Astrocyte (in vitro differentiated cells and primary cell): ENCODE measurements around the gene RFTN1. TPM values are rescaled to one million over a fixed set of nuclear protein-coding genes. Genes with fewer than 3 reads are reported as not detected.

Experiments used
- DNase-seq: peaks from one replicate; pipeline ENCODE4 v3.0.0-alpha.2; 2010; ENCODE audit warnings: low read depth
- FAIRE-seq: peaks from 2 replicates; lab custom pipeline; 2011; peaks lifted over from hg19 to GRCh38; lab: Jason Lieb, UNC
- H2AFZ ChIP-seq: 2 replicates; pipeline ENCODE4 v1.6.0; 2012; ENCODE audit warnings: low read depth, low read length, inconsistent platforms
- H3K27ac ChIP-seq: 2 replicates; pipeline ENCODE4 v1.5.1; 2011; ENCODE audit warnings: low read depth, low read length, inconsistent platforms
- H3K27me3 ChIP-seq: 2 replicates; pipeline ENCODE4 v1.6.0; 2011; ENCODE audit warnings: low read length, inconsistent platforms; ENCODE audit not compliant: insufficient read depth
- H3K36me3 ChIP-seq: 2 replicates; pipeline ENCODE4 v1.5.1; 2011; ENCODE audit warnings: low read length, inconsistent platforms; ENCODE audit not compliant: insufficient read depth
- H3K4me1 ChIP-seq: 2 replicates; pipeline ENCODE4 v1.5.1; 2011; ENCODE audit warnings: low read length, inconsistent platforms; ENCODE audit not compliant: insufficient read depth
- H3K4me2 ChIP-seq: 2 replicates; pipeline ENCODE4 v1.6.0; 2012; ENCODE audit warnings: low read length, inconsistent platforms
- H3K4me3 ChIP-seq: 2 replicates; pipeline ENCODE4 v1.5.1; 2011; ENCODE audit warnings: low read depth, mild to moderate bottlenecking, low read length, inconsistent platforms; ENCODE audit not compliant: insufficient read depth
- H3K79me2 ChIP-seq: 2 replicates; pipeline ENCODE4 v1.6.0; 2012; ENCODE audit warnings: mild to moderate bottlenecking, low read length, inconsistent platforms; ENCODE audit not compliant: insufficient read depth
- H3K9ac ChIP-seq: 2 replicates; pipeline ENCODE4 v1.6.0; 2012; ENCODE audit warnings: mild to moderate bottlenecking, low read length, inconsistent platforms
- H3K9me3 ChIP-seq: 2 replicates; pipeline ENCODE4 v1.5.1; 2012; ENCODE audit warnings: low read depth, mild to moderate bottlenecking, low read length, inconsistent platforms; ENCODE audit not compliant: insufficient read depth
- H4K20me1 ChIP-seq: 2 replicates; pipeline ENCODE4 v1.6.0; 2012; ENCODE audit warnings: low read length, inconsistent platforms; ENCODE audit not compliant: insufficient read depth
- H3K27ac Mint-ChIP-seq: one replicate; pipeline ENCODE4 v1.8.0; 2021; ENCODE audit warnings: mild to moderate bottlenecking, mixed read lengths; ENCODE audit not compliant: unreplicated experiment
- H3K27me3 Mint-ChIP-seq: one replicate; pipeline ENCODE4 v1.8.0; 2021; ENCODE audit warnings: low read depth, mixed read lengths; ENCODE audit not compliant: unreplicated experiment
- H3K36me3 Mint-ChIP-seq: one replicate; pipeline ENCODE4 v1.8.0; 2021; ENCODE audit warnings: low read depth, mixed read lengths; ENCODE audit not compliant: unreplicated experiment
- H3K4me1 Mint-ChIP-seq: one replicate; pipeline ENCODE4 v1.8.0; 2021; ENCODE audit warnings: low read depth, mixed read lengths; ENCODE audit not compliant: unreplicated experiment
- H3K4me3 Mint-ChIP-seq: one replicate; pipeline ENCODE4 v1.8.0; 2021; ENCODE audit warnings: mild to moderate bottlenecking, moderate library complexity, mixed read lengths; ENCODE audit not compliant: unreplicated experiment
- H3K9me3 Mint-ChIP-seq: one replicate; pipeline ENCODE4 v1.8.0; 2021; ENCODE audit warnings: mild to moderate bottlenecking, mixed read lengths; ENCODE audit not compliant: unreplicated experiment
- EZH2 ChIP-seq: IDR thresholded peaks from 2 replicates; pipeline ENCODE4 v1.6.1; 2012; ENCODE audit warnings: mild to moderate bottlenecking, low read length, inconsistent platforms; ENCODE audit not compliant: insufficient read depth
- total RNA-seq: library from RNA; stranded (reverse); gene quantifications from 2 replicates; pipeline ENCODE4 v1.2.1, GENCODE V29; 2021
- TF ChIP-seq, protein P1 (sequence below): IDR thresholded peaks from 2 replicates; pipeline ENCODE4 v1.5.1; 2011; ENCODE audit warnings: low read depth, mild to moderate bottlenecking, inconsistent platforms, low read length, moderate library complexity; ENCODE audit not compliant: insufficient read depth

Gene RFTN1
- total RNA-seq, 1 donor from 2014 or later = 49.5 TPM

DNA sequence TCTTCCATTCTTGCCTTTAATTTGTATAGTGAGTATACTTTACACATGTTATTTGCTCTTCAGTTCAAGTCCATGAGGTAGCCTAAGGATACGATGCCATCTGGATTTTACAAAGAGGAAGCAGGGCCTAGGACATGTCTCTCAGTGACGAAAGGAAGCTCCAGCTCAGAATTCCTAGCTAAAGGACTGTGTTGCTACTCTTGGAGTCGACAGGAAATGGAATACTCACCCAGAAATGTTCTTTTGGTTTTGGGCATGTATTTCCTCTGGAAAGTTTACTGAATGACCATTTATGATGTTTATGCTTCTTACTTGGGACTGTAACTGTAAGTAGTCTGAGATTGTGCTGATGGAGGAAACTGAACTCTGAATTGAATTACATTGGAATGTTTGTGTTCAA, 236.0 kb downstream of the RFTN1 start:
- TF ChIP-seq EZH2 = no peak
- TF ChIP-seq, protein P1, sequence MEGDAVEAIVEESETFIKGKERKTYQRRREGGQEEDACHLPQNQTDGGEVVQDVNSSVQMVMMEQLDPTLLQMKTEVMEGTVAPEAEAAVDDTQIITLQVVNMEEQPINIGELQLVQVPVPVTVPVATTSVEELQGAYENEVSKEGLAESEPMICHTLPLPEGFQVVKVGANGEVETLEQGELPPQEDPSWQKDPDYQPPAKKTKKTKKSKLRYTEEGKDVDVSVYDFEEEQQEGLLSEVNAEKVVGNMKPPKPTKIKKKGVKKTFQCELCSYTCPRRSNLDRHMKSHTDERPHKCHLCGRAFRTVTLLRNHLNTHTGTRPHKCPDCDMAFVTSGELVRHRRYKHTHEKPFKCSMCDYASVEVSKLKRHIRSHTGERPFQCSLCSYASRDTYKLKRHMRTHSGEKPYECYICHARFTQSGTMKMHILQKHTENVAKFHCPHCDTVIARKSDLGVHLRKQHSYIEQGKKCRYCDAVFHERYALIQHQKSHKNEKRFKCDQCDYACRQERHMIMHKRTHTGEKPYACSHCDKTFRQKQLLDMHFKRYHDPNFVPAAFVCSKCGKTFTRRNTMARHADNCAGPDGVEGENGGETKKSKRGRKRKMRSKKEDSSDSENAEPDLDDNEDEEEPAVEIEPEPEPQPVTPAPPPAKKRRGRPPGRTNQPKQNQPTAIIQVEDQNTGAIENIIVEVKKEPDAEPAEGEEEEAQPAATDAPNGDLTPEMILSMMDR = no peak
- peaks cover 2% of the 10 kb centered on the region for H3K4me1 Mint-ChIP-seq
- no peaks in the 10 kb centered on the region for H3K9me3 Mint-ChIP-seq
- Histone ChIP-seq H2AFZ (no peak overlapping the region), H3K79me2 (no peaks in the 10 kb centered on the region), H3K9me3 (no peaks in the 10 kb centered on the region), H3K9ac (no peak overlapping the region), H4K20me1 (no peaks in the 10 kb centered on the region), H3K4me3 (no peak overlapping the region), H3K4me2 (no peak overlapping the region), H3K27me3 (no peaks in the 10 kb centered on the region), H3K27ac (no peak overlapping the region), H3K36me3 (no peaks in the 10 kb centered on the region), H3K4me1 (no peaks in the 10 kb centered on the region)
- H3K4me3 Mint-ChIP-seq = no peak overlapping the region
- FAIRE-seq (peak; percentile 73), DNase-seq (no peak)
- peak overlapping the region; percentile 10 for H3K27ac Mint-ChIP-seq
- H3K36me3 Mint-ChIP-seq = no peaks in the 10 kb centered on the region
- no peaks in the 10 kb centered on the region for H3K27me3 Mint-ChIP-seq

DNA sequence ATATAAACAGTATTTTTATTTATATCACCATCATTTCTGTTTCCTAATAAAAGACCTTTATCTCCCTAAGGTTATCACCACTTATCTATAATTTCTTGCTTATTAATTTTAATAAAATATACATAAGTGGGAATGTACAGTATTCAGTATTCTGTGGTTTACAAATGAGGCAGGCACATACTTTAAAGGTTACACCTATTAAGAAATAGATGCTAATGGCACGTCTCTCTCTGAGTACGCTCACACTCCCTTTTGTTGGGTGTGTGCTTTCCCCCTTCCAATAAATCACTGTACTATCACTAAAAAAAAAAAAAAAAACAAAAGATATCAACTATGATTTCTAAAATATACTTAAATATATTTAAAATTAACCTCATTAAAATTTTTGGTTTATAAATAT, 239.6 kb downstream of the RFTN1 start:
- no peak overlapping the region for H3K27ac Mint-ChIP-seq
- H3K9me3 Mint-ChIP-seq = no peaks in the 10 kb centered on the region
- H3K4me1 Mint-ChIP-seq = peaks cover 2% of the 10 kb centered on the region
- peaks cover 2% of the 10 kb centered on the region for H3K36me3 Mint-ChIP-seq
- Histone ChIP-seq H3K9me3 (no peaks in the 10 kb centered on the region), H3K36me3 (peaks cover 6% of the 10 kb centered on the region), H3K9ac (no peak overlapping the region), H3K27me3 (no peaks in the 10 kb centered on the region), H4K20me1 (no peaks in the 10 kb centered on the region), H3K4me1 (no peaks in the 10 kb centered on the region), H3K27ac (no peak overlapping the region), H2AFZ (no peak overlapping the region), H3K4me3 (no peak overlapping the region), H3K4me2 (no peak overlapping the region), H3K79me2 (no peaks in the 10 kb centered on the region)
- no peak overlapping the region for H3K4me3 Mint-ChIP-seq
- DNase-seq = no peak
- FAIRE-seq = no peak
- no peaks in the 10 kb centered on the region for H3K27me3 Mint-ChIP-seq
- TF ChIP-seq, protein P1 = no peak
- TF ChIP-seq EZH2 = no peak

GRCh38 chr3:16272588-16272987, 240.9 kb downstream of the RFTN1 start:
- Mint-ChIP-seq H3K4me3 (no peak overlapping the region), H3K36me3 (peaks cover 4% of the 10 kb centered on the region), H3K27ac (no peak overlapping the region), H3K9me3 (no peaks in the 10 kb centered on the region), H3K27me3 (no peaks in the 10 kb centered on the region), H3K4me1 (peaks cover 2% of the 10 kb centered on the region)
- H3K79me2 ChIP-seq = peaks cover under 1% of the 10 kb centered on the region
- DNase-seq (no peak), FAIRE-seq (no peak)
- no peaks in the 10 kb centered on the region for H3K27me3 ChIP-seq
- no peaks in the 10 kb centered on the region for H4K20me1 ChIP-seq
- no peaks in the 10 kb centered on the region for H3K9me3 ChIP-seq
- no peak overlapping the region for H3K4me2 ChIP-seq
- H3K4me1 ChIP-seq = no peaks in the 10 kb centered on the region
- H3K9ac ChIP-seq = no peak overlapping the region
- H2AFZ ChIP-seq = no peak overlapping the region
- no peak overlapping the region for H3K27ac ChIP-seq
- TF ChIP-seq, protein P1 = no peak
- TF ChIP-seq EZH2 = no peak
- peaks cover 6% of the 10 kb centered on the region for H3K36me3 ChIP-seq
- no peak overlapping the region for H3K4me3 ChIP-seq
